GM18507 (cell line): ENCODE measurements around the gene ANKRD44.

Experiments used
- DNase-seq: peaks from one replicate; pipeline ENCODE4 v3.0.0; 2011; ENCODE audit warnings: low read depth; ENCODE audit not compliant: insufficient read length; ENCODE audit errors: extremely low spot score
- FAIRE-seq: peaks from 2 replicates; lab custom pipeline; 2011; peaks lifted over from hg19 to GRCh38; lab: Jason Lieb, UNC

The ANKRD44 gene

DNA sequence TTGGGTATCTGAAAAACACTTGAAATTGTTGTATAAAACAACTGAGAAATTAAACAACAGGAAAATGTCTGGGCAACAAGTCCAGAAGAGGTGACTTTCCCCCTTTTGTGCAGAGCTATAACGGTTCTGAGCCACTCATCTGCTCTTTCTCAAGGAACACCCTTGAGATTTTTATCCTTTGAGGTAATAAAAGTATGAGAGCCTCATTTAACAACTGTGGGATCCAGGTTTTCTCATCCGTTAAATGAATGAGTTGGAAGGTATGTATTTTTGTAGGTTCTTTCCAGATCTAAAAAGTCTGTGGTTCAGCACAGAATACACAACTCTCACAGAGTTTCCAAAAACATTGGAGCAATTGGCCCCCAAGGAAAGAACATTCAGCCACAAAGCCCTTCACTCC is 93.0 kb downstream of the ANKRD44 start:
- DNase-seq: no peak
- no peak for FAIRE-seq

DNA sequence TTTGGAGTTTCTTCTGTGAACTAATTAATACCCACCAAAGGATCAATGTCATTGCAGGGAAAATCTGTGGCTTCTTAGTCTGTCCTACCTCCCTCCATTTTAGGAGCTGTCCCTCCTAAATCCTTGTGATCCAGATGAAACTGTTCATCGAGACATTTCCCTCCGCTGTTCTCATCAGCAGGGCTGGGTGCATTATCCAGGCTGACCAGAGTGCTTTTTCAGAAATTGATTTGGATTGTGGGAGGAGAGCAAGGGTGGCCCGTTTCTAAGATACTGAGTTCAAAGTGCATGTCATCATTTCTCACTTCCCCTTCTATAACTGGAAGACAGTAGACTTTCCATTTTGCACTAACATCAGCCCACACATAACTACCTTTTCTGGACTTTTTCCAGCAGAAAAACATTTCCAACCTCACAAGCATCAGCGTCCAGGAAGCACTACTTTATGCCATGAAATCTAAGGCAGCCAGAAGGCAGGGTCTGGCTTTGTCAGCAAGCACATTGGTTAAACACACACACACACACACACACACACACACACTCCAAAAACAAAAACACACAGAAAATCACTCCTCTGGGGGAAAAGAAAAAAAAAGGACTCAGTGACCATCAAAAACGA is 94.1 kb downstream of the ANKRD44 start:
- no peak for DNase-seq
- FAIRE-seq: peak; percentile 97

DNA sequence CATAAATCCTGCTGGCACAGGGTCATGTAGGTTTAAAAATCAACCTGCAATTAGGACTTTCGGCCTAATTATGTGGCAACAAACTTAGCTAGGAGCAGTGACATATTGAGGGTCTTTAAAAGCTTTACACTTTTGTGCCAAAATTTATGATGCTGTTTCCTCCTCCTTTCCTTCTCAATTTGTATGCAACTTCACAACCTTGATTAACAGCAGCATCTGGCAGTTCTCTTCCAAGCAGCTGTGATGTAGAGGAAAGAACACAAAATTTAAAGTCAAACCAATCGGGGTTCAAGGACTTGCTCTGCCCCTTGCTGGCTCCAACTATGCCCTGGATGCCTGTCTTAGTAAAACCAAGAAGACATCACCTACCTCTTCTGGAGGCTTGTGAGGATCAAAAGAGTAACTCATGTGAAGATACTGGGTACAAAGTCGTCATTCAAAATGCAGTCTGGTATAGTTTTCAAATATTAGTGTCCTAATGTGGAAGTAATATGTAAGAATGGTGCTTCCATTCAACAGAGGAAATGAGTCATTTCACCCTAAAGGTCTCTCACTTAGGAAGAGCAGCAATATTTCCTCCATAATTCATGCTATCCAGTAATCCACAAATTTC is 94.7 kb downstream of the ANKRD44 start:
- FAIRE-seq (no peak), DNase-seq (no peak)

DNA sequence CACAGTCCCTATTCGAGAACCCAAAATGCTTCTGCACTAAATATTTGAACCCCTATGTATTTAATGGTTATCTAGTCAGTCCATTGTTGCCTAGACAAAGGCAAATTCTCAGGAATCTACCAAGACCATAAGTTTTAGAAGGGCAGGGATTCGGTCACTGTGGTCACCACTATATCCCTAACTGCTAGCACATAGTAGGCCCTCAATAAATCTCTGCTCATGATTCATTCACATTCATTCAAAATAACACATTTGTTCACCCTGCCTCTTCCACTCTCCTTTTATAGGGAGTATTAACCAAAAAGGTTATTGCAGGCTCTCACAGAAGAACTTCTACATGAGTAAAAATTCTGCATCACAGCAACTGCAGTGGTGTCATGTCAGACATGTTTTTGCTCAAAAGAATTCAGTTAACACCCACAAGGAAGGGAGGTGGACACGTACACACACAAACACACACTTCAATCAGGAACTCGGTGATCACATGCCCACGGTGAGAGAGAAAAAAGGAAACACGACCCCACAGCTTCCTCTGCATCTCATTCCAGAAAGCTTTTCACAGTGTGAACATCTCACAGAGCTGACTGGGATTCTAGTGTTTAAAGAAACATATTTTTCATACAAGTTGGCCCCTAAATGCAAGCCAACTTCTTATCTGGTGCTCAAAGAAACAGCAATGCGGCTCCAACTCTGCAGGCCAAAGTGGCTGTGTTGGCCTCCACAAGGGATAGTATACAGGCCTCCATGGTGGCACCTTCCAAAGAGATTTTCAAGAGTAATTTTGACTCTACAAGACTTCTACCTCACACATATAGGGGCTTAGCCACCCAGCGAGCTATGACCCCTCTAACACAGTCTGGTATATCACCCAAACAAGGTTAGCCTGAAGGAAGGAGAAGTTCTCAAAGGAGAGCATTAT is 98.0 kb downstream of the ANKRD44 start:
- DNase-seq (no peak), FAIRE-seq (peak; percentile 90)

DNA sequence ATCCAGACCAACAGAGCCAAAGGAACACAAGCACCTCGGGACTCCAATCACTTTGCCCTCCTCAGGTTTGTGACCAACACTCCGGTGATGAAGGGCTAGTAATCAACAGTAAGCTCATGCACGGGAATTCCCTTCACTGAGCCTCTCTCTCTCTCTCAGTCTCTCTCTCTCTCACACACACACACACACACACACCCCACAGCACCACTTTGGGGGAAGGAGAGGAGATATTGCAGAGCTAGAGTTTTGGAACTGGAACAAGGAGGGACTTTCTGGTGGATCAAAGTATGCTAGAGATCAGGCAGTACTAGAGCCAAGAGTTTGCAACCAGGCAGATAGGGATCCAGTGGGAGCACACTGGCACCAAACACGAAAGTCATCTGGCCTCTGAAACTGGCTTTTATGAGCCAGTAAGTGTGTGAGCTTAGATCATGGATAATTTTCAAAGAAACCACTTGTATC is 98.7 kb downstream of the ANKRD44 start:
- DNase-seq (no peak), FAIRE-seq (no peak)

DNA sequence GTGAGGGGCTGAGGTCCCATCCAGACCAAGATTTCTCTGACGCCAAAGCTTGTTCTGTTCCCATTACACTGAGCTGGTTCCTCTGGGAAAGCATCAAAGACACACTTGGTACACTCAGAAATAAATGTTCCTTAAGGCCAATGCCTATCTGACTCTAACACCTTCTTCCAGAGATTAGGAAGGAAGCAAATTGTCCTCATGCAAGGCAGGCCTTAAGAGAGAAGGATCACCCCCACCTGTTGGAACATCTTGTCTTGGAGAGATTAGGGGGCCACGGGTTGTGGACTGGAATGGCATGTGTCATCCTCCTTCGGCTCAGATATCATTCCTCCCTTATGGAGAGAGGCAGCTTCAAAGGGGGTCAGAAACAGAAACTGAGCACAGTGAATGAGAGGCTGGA is 100.2 kb downstream of the ANKRD44 start:
- no peak for FAIRE-seq
- no peak for DNase-seq

DNA sequence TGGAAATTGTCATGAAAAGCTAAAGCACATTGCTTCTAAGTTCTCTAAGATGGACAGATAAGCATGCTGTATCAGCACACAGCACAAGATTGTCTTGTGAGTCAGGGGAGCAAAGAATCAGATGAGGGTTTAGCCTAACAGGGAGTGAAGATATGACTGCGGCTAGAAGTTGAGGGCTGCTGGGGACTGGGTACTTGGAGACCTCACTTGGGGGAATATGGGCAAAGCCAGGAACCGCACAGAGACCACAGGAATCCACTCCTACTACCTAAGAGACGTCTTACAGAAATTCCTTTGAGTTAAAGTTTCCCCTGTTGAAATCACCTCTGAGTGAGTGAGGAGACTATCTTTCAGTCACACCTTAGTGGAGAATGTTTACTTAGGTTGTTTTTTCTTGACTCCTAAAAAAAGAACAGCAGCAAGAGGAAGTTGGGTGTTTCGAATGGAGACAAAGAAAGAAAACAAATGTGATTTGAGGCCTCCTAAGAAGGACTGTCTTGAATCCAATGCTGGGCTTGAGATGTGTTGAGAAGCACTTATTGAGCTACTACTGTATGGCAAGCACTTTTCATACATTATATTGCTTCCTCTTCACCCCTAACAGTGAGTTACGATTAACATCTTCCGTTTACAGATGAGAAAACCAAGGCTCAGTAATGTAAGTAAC is 100.7 kb downstream of the ANKRD44 start:
- no peak for DNase-seq
- peak; percentile 91 for FAIRE-seq

DNA sequence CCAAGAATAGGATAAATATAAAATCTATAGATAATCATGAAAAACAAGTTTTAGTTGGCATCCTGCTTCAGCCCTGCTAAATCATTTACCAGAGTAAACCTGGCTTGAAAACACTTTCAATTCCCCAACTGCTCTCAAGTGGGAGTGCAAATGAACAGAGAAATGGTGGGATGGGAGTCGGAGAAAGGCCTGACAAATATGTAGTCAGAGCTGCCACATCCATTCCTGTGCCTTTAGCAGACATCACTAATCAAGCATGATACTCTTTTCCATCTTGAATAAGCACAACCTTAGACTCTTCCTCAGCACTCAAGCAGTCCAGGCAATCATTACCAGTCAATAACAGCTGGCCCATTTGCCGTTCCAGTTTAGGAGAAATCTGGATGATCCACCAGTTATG is 101.3 kb downstream of the ANKRD44 start:
- no peak for FAIRE-seq
- no peak for DNase-seq

DNA sequence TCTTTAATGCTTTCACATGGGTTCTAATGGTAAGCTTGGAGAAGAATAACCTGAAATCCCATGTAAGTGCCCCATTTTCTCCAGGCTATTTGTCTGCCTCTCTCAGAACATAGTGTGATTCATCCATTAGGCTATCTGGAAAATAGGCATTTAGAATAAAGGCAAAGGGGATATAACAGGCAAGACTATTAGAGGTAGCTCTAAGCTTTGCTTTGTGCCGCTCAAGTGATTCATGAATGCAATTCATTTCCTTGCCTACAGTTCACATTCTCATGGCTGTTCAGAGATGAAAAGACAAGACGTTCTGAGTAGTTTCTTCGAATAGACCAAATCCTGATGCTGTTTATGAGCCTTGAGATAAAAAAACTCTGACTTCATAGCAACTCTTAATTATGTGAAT is 101.7 kb downstream of the ANKRD44 start:
- DNase-seq (no peak), FAIRE-seq (no peak)

DNA sequence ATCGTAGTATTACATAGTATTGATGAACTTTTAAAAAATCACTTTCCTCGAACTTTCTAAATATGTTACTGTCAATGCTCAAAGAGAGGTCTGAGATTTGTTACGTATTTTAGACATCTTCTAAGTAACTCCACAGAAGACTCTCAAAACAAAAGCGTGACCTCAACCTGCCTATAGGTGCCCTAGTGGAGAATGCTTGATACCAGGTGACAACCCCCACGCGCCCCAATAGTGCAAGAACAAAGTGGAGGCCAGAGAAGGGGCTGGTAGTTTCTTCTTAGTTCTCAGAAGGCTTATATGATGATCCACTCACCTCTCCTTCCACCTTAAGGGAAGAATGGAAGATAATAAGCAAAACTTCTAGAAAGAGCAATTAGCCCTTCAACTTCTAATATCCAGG is 102.6 kb downstream of the ANKRD44 start:
- DNase-seq: no peak
- FAIRE-seq: peak; percentile 69

DNA sequence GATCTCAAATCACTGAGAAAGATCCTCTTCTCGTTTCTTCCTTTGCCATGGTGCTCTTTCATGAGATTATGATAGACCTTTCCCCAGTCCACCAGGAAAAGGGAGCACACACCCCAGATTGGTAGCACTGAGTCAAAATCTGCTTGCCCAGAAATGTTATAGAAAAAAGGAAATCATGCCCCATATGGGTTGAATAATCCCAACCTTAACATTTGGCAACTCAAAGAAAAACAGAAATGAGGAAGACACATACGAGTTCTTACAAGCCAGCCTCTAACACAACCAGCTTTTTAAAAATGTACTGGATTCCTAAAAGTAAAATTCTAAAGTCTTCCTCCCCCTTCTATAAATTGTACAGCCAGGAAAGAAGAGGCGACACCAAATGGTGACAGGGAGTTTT is 103.0 kb downstream of the ANKRD44 start:
- FAIRE-seq: no peak

DNA sequence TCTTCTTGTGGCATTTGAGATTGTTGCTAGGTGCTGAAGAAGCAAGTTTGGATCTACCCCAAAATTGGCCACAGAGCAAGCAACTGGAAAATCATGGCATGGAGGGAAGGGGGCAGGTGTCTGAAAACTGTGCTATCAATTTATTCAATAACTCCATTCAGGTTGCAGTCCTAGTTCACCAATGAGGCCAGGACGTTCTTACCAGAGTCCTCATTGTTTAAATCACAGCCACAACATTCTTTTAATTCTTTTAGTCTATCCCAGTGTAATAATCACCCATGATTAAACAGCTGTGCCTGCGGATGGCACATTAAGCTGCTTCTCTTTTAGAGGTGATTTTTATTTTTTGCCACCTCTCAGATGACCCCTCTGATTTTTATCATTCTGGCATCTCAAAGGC is 103.5 kb downstream of the ANKRD44 start:
- DNase-seq (no peak), FAIRE-seq (peak; percentile 24)

More for the DNA sequence above, 103.0 kb downstream of the ANKRD44 start:
- DNase-seq: no peak

DNA sequence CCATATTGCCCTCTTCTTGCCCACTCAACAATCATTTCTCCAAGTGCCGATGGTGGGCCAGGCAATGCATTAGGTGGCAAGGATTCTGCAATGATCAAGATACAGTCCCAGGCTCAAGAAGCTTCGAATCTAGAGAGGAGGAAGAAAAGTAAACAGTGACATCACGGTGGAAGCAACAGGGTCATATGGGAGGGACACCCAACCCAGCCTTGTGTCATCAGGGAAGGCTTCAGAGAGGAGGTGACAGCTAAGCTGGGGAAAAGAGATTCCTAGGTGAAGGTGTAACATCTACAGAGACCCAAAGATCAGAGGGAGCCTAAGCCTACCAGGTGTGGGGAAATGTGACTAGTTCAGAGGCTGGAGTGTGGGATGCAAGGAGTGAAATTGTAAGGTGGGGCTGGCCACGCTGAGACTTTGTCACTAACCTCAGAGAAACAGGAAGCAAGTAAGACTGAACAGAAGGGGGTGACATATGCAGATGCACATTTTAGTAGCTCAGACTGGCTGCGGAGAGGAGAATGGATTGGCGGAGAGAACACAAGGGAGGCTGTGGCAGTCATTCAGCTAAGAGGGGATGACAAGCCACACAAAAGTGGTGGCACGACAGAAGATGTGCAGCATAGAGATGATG is 104.9 kb downstream of the ANKRD44 start:
- no peak for DNase-seq
- FAIRE-seq: peak; percentile 97

DNA sequence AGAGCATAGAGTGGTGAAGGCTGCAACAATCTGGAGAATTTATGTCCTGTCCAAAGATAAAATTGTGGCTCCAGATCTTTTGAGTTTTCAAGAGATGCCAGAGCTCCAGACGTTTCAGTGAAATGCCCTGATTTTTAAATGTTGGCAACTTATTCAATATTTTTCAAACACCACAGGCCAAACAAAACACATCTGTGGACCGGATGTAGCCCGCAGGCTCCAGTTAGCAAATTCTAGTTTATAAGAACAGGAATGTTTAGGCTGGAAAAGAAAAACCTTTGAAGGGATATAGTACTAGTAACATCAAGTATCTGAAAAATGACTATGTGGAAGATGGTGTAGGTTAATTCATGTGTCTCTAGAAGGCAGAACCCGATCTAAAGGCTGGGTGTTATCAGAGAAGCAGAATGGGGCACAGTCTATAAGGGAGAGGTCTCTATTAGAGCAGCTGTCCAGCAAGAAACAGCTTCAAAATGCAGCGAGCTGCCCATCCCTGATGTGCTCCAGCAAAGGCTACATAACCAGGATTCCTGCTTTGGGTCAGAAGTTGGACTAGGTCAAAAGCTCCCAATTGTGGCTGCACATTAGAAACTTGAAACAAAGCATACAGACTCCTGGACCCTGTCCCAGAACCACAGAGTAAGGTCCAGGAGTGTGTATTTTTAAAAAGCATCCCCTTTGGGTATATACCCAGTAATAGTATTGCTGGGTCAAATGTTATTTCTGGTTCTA is 105.9 kb downstream of the ANKRD44 start:
- no peak for FAIRE-seq
- DNase-seq: no peak

DNA sequence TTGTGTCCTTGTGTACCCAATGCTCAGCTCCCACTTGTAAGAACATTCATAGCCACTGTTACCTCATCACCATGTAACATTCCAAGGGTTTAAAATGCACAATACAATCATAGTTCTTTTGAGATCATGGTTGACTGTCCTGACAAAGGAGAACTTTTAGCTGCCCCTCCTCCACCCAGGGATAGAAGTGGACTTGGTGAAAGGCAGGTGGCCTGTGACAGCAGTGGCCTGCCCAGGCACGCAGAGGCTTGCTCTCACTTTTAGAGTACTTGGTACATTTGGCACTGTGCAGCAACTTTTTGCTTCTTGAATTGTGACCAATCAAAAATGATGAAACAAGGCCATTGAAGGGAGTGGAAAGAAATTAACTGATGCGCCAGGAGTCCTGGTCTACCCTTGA is 108.7 kb downstream of the ANKRD44 start:
- FAIRE-seq (peak; percentile 48), DNase-seq (no peak)

DNA sequence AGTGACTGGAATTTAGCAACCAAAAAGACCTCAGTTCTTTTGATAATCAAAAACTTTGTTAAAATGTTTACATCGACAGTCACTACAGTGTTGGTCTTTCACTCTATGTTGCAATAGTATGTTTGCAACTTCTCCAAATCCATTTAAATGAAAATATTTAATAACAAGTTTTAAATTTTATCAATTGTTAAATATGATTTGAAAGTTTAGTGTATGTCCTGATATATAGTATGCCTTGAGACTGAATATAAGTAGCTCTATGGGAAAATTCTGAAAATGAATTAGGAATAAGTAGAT is 109.9 kb downstream of the ANKRD44 start:
- FAIRE-seq (no peak), DNase-seq (no peak)

DNA sequence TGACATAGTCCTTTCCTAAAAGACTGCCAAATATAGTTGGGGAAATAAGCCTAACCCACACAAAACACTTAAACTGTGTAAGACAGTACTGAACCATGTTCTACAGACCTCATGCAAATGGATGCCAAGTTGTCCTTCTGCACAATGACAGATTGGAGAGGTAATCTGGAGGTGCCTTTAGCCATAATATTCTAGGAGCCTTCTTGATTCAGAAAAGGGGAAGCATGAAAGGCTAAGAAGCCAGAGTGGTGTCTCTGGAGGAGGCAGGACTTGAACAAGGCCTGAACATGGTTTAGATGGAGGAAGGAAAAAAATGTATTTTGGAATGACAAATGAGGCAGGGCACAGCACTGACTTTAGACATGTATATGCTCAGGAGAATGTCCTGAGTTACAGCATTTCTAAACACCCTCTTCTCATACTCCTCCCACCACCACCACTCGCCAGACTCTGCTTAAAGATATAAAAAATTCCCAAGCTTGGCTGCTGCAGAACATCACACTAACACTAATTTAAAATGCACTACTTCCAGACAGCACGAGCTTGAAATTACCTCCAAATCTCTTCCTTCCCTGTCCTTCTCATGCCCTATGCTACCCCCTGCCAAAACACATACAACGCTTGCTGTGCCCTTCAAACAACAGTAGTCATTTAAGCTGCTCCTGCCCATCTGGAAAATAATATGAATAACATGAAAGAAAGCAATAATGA is 110.4 kb downstream of the ANKRD44 start:
- DNase-seq (no peak), FAIRE-seq (peak; percentile 71)

DNA sequence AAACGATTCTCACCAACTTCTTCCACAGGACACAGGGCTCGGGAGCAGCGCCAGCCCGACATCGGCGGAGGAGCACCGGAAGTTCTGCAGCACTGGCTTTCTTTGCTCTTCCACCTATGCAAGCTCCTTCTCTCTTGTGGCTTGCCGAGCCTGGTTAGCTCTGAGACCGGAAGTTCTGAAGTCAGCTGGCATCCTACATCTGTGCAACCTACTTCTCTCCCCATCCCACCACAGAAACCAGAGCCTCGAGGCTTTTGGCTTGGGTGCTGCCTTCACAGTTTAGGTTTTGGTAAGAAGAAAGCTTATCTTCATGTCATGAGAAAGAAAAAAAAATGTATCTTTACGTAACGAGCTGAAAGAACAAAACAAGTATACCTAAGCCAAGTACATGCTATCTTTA is 111.7 kb downstream of the ANKRD44 start:
- peak; percentile 68 for DNase-seq
- FAIRE-seq: peak; percentile 100
